Inflammatory macrophage (primary cell): ENCODE results near the gene RRAS.
A peak's percentile ranks its signal among the peaks of the same experiment; 100 is the strongest.
"Not testable (repeated sequence)": the region's sequence is repeated elsewhere in the genome, so short reads cannot be mapped to it uniquely, and the experiment has no call there.

Experiments used
- DNase-seq, 2 donors: peaks; one replicate each; pipeline ENCODE4 v3.0.0-alpha.2; 2020 to 2022

The RRAS gene

GRCh38 chr19:49631014-49631588 lies 8.8 kb downstream of the RRAS start:
- no peak for DNase-seq

GRCh38 chr19:49629659-49630058 lies 10.3 kb downstream of the RRAS start:
- DNase-seq = no peak

DNA sequence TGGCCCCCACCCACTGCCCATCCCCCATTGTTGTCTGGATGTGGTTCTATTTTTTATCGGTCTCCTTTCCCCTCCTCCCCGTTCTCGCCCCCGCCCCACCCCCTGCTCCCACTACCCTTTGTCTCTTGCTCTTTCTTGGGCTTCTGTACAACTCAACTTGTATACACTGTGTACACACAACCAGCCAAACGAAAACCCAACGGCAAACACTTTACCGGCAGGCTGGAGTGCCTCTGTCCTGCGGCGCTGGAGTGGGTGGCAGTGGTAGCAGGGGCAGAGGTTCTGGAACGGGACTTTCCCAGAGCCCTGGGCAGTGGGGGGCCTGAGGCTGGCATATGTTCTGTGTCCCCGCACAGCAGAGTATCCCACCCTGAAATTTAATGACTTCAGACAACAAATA lies 13.7 kb downstream of the RRAS start:
- DNase-seq = no peak

GRCh38 chr19:49624967-49625910 lies 14.7 kb downstream of the RRAS start:
- DNase-seq = no peak

- DNase-seq = not testable (repeated sequence)
These were observed 22.1 kb downstream of the RRAS start for GRCh38 chr19:49617860-49618259.

DNA sequence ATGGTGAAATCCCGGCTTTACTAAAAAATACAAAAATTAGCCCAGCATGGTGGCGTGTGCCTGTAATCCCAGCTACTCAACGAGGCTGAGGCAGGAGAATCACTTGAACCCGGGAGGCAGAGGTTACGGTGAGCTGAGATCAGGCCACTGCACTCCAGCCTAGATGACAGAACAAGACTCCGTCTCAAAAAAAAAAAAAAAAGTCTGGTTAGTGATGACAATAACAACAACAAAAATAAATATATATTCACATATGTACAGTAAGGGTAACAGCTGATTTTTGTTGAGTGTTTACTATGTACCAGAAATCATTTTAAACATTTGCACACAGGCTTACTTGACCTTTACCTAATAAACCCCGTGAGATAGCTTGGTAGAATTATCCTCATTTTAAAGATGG lies 23.0 kb downstream of the RRAS start:
- no peak for DNase-seq

DNA sequence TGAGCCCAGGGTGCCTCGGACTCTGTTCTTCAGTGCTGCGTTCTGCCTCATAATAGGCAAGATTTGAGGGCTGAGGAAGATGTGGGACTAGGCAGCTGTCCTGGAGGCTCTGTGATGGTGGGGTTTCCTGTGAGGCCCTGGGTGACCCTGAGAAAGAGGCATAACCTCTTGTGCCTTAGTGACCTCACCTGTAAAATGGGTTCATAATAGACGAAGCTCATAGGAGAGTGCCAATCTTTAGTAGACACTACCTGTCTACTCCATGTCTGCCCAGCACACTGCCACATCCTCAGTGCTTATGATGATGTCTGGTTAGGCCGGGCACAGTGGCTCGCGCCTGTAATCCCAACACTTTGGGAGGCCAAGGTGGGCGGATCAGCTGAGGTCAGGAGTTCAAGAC lies 23.4 kb downstream of the RRAS start:
- no peak for DNase-seq

DNA sequence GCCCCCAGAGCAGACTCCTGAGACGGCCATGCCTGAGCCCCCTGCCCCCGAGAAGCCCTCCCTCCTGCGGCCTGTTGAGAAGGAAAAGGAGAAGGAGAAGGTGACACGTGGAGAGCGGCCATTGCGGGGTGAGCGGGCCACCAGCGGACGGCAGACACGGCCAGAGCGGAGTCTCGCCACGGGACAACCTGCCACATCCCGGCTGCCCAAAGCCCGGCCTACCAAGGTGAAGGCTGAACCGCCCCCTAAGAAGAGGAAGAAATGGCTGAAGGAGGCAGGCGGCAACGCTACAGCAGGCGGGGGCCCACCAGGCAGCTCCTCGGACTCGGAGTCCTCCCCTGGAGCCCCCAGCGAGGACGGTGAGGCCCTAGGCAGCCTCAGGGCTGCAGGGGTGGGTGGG lies 24.1 kb downstream of the RRAS start:
- DNase-seq = no peak

GRCh38 chr19:49614096-49614833 lies 25.7 kb downstream of the RRAS start:
- peak; percentile 47 to 74 for DNase-seq

DNA sequence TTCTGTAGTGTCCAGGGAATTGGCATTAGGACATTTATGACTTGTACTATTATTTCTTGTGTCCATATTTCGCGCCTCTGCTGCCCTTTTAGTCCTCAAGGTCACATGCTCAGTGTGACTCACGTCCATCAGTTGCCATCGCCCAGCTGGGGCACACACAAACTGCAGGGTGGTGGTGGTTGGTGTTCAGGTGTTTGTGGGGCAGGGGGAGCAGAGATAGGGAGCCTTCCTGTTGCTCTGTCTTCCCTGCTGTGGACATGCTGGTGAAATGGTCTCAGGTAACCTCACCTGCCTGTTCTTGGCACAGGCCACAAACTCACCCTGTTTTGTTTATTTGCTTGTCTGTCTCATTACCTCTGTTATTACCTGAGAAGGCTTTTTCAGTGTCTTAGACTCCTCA lies 26.6 kb downstream of the RRAS start:
- peak; percentile 16 to 64 for DNase-seq

- no peak for DNase-seq
These were observed 30.3 kb downstream of the RRAS start for GRCh38 chr19:49609499-49610092.

DNA sequence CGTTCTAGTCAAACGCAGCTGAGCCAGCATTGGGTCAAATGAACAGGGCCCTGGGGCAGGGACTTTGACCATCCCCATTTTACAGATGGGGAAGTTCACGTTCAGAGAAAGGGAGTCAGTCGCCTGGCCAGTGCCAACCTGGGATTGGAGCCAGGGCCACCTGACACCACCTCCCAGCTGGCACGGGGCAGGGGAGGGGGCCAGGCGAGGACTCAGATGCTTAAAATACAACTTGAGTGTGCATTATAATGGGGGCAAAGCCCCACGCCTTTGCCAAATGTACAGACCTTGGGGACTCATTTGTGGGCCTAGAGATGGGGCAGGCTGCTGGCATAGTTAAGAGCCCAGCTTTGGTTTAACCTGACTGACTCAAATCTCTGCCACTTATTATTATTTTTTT lies 34.3 kb downstream of the RRAS start:
- no peak for DNase-seq

- no peak for DNase-seq
These were observed 37.1 kb downstream of the RRAS start for GRCh38 chr19:49602806-49603205.

DNA sequence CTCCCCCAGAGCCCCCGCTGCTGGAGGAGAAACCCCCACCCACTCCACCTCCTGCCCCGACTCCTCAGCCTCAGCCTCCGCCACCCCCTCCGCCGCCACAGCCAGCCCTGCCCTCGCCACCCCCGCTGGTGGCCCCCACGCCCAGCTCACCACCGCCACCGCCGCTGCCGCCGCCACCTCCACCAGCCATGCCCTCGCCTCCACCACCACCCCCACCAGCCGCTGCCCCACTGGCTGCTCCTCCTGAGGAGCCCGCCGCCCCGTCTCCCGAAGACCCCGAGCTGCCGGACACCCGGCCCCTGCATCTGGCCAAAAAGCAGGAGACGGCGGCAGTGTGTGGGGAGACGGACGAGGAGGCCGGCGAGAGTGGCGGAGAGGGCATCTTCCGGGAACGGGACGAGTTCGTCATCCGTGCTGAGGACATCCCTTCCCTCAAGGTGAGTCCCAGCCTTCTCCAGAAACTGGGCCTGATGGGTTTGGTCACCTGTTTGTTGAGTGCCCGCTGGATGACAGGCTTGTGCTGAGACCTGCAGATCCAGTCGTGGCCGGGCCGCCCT lies 38.4 kb downstream of the RRAS start:
- no peak for DNase-seq

GRCh38 chr19:49599378-49600295 lies 40.3 kb downstream of the RRAS start:
- peak; percentile 28 to 58 for DNase-seq

DNA sequence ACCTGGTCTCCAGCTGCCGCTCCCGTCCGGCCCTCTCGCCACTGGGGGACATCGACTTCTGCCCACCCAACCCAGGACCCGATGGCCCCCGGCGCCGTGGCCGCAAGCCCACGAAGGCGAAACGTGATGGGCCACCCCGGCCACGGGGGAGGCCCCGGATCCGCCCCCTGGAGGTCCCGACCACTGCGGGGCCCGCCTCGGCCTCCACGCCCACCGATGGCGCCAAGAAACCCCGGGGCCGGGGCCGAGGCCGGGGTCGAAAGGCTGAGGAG lies 42.3 kb downstream of the RRAS start:
- DNase-seq = no peak

- DNase-seq = no peak
These were observed 42.8 kb downstream of the RRAS start for GRCh38 chr19:49596954-49597702.

DNA sequence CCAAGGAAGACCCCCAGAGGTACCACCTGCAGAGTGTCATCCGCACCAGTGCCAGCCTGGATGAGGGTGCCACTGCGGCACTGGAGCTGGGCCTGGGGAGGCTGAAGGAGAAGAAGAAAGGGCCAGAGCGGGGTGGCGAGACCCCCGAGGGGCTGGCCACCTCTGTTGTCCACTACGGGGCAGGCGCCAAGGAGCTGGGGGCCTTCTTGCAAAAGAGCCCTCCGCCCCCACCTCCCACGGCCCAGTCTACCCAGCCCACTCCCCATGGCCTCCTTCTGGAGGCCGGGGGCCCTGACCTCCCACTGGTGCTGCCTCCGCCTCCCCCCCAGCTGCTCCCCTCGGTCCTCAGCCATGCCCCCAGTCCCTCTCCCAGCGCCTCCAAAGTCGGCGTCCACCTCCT lies 43.5 kb downstream of the RRAS start:
- DNase-seq = no peak

GRCh38 chr19:49595819-49596404 lies 44.0 kb downstream of the RRAS start:
- DNase-seq = no peak

DNA sequence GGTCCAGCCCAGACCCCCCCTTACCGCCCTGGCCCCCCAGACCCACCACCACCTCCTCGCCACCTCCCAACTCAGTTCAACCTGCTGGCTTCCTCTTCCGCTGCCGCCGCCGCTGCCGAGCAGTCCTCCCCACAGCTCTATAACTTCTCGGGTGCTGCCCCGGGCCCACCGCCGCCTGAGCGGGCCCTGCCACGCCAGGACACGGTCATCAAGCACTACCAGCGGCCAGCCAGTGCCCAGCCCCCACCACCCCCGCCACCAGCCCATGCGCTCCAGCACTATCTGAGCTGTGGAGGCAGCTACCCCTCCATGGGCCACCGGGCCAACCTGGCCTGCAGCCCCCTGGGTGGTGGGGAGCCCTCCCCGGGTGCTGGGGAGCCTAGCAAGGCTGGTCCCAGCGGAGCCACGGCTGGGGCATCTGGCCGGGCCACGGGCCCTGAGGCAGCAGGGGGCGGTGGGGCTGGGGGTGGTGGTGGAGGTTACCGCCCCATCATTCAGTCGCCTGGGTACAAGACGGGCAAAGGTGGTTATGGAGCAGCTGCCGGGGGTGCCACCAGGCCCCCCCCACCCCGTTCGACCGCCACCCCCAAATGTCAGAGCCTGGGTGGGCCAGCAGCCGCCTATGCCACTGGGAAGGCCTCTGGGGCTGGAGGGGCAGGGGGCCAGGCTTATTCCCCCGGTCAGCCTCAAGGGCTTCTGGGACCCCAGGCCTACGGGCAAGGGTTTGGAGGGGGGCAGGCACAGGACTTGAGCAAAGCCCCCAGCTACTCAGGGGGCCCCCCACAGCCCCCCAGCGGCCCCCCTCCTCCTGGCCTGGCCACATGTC lies 44.7 kb downstream of the RRAS start:
- no peak for DNase-seq
